ENCODE measurements around the gene WASF3.

WASF3 gene

GRCh38 chr13:26663791-26664190 lies 106.3 kb downstream of the WASF3 start:
- in situ Hi-C loops (cut with HindIII; ENCODE audit: low pct_unique_long_range_greater_than_20kb, low sequenced_read_pairs) = no loop called here
- no peak for TF ChIP-seq JUND (IDR thresholded peaks at IDR 0.05; ENCODE audit: low read depth)
- DNase-seq (ENCODE audit: low read depth in 1 of 2, low spot score in 1 of 2) = peak in 1 of 2 experiments; percentile 3

DNA sequence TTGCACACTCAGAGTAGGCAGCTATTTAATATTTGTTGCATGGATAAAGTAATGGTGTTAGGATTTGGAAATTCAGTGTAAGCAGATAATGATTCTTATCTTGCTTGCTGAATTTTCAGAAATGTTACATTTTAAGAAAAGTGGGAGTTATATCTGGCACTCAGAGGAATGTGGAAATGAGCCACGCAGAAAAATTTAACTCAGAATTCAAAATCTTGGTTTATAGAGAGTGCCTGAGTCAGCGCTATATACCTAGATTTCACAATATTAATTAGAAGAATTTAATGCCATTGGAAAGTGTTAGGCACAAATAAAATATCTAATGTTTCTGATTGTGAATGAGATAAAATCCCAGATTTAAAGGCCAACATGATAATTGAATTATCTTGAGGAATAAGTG lies 106.8 kb downstream of the WASF3 start:
- no peak for TF ChIP-seq JUND (IDR thresholded peaks at IDR 0.05; ENCODE audit: low read depth)

GRCh38 chr13:26664876-26665275 lies 107.4 kb downstream of the WASF3 start:
- in situ Hi-C loops (cut with HindIII; ENCODE audit: low pct_unique_long_range_greater_than_20kb, low sequenced_read_pairs) = no loop called here
- no peak for TF ChIP-seq JUND (IDR thresholded peaks at IDR 0.05; ENCODE audit: low read depth)
- no peak for DNase-seq (ENCODE audit: low read depth in 1 of 2, low spot score in 1 of 2)

More for the DNA sequence above, 106.8 kb downstream of the WASF3 start:
- DNase-seq (ENCODE audit: low read depth in 1 of 2, low spot score in 1 of 2) = no peak
- in situ Hi-C loops (cut with HindIII; ENCODE audit: low pct_unique_long_range_greater_than_20kb, low sequenced_read_pairs) = no loop called here

DNA sequence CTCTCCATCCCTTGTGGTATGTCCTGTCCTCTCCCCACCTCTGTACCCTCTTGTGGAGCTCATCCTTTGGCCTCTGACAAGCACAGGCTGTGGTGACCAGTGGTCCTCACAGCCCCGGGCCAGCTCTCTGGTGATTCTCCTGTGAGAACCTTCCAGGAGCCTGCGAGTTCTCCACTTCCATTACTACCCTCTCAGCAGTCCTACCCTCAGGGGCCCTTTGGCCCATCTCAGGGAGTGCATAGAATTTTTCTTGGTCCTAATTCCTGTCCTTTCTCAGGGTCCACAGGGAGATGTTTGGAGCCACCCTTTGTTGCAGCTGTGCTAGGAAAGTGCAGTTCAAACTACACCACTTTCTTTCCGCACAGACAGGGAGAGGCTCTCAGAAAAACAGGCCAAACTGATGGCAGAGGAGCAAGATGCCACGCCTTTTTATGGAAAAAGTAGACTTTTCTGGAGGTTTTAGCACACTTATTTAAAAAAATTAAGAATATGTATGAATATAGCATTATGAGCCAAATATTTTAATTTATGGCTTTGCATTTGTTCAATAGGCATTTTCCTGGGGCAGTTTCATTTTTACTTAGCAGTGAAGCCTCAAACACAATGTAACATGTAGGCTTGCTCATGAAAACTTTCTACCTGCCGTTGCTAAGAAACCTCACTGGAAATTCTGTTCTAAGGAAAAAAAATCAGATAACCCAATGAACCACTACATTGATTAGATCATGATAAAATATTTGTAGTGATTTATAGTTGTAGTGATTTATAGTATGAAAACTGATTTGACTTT lies 111.1 kb downstream of the WASF3 start:
- no peak for TF ChIP-seq JUND (IDR thresholded peaks at IDR 0.05; ENCODE audit: low read depth)
- no peak for DNase-seq (ENCODE audit: low read depth in 1 of 2, low spot score in 1 of 2)
- in situ Hi-C loops (cut with HindIII; ENCODE audit: low pct_unique_long_range_greater_than_20kb, low sequenced_read_pairs) = no loop called here

DNA sequence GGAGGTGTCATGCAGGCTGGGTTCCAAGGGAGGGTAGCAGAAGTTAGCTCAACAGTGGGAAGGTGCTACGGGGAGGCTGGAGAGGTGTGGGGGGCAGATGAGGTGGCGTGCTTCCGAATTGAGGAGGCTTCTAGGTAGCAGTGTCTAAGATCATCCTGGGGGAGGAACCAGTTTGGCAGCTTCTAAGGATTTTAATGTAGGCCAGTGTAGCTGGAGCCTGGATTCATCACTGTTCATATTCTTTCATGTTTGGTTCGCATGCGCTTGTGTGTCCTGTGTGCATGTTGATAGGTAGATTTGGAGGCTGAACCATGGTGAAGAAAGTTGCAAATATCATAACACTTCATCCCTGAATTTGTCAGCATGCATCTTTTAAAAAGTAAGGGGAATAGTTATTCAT lies 116.4 kb downstream of the WASF3 start:
- DNase-seq (ENCODE audit: low read depth in 1 of 2, low spot score in 1 of 2) = peak in 1 of 2 experiments; percentile 5
- in situ Hi-C loops (cut with HindIII; ENCODE audit: low pct_unique_long_range_greater_than_20kb, low sequenced_read_pairs) = no loop called here
- TF ChIP-seq JUND (IDR thresholded peaks at IDR 0.05; ENCODE audit: low read depth) = no peak

GRCh38 chr13:26677156-26677555 lies 119.7 kb downstream of the WASF3 start:
- in situ Hi-C loops (cut with HindIII; ENCODE audit: low pct_unique_long_range_greater_than_20kb, low sequenced_read_pairs) = no loop called here
- DNase-seq (ENCODE audit: low read depth in 1 of 2, low spot score in 1 of 2) = no peak
- no peak for TF ChIP-seq JUND (IDR thresholded peaks at IDR 0.05; ENCODE audit: low read depth)

- no peak for DNase-seq (ENCODE audit: low read depth in 1 of 2, low spot score in 1 of 2)
- in situ Hi-C loops (cut with HindIII; ENCODE audit: low pct_unique_long_range_greater_than_20kb, low sequenced_read_pairs) = no loop called here
- no peak for TF ChIP-seq JUND (IDR thresholded peaks at IDR 0.05; ENCODE audit: low read depth)
Measured at GRCh38 chr13:26678330-26678729, 120.8 kb downstream of the WASF3 start.

- TF ChIP-seq JUND (IDR thresholded peaks at IDR 0.05; ENCODE audit: low read depth) = no peak
- DNase-seq (ENCODE audit: low read depth in 1 of 2, low spot score in 1 of 2) = peak in 1 of 2 experiments; percentile 4
- in situ Hi-C loops (cut with HindIII; ENCODE audit: low pct_unique_long_range_greater_than_20kb, low sequenced_read_pairs) = no loop called here
Measured at GRCh38 chr13:26678796-26679195, 121.3 kb downstream of the WASF3 start.

DNA sequence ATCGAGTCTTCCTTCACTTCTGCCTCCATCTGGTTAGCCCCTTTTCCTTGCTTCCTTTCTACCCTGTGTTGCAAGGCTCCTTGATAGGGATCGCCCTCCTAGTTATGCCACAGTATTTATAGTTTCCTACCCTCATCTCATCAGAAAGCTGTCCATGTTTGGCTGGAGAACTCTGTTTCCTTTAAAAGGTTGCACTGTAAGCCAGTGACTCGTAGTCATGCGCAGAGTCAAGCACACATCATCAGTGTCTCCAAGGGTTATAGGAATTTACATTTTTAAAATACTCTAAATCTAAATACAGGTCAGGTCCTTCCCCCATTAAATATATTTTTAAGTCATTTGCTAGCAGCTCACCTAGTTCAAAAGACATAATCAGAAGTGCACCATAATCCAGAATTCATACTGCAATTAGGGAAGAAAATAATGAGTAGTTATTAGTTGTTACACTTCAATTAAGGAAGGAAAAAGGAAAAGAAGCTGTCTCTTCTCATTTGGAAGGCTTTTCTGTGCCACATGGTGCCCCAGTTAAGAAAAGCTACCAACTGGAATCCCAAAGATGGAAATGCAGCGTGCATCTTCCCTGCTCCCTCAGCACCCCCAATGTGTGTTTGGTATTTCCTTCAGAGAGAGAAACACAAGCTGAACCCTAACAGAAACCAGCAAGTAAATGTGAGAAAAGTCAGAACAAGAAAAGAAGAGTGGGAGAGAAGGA lies 122.1 kb downstream of the WASF3 start:
- no peak for DNase-seq (ENCODE audit: low read depth in 1 of 2, low spot score in 1 of 2)
- no peak for TF ChIP-seq JUND (IDR thresholded peaks at IDR 0.05; ENCODE audit: low read depth)
- in situ Hi-C loops (cut with HindIII; ENCODE audit: low pct_unique_long_range_greater_than_20kb, low sequenced_read_pairs) = no loop called here

- no peak for DNase-seq (ENCODE audit: low read depth in 1 of 2, low spot score in 1 of 2)
- in situ Hi-C loops (cut with HindIII; ENCODE audit: low pct_unique_long_range_greater_than_20kb, low sequenced_read_pairs) = no loop called here
- TF ChIP-seq JUND (IDR thresholded peaks at IDR 0.05; ENCODE audit: low read depth) = no peak
Measured at GRCh38 chr13:26680123-26680450, 122.6 kb downstream of the WASF3 start.

GRCh38 chr13:26680572-26680971 lies 123.1 kb downstream of the WASF3 start:
- DNase-seq (ENCODE audit: low read depth in 1 of 2, low spot score in 1 of 2) = no peak
- no peak for TF ChIP-seq JUND (IDR thresholded peaks at IDR 0.05; ENCODE audit: low read depth)
- in situ Hi-C loops (cut with HindIII; ENCODE audit: low pct_unique_long_range_greater_than_20kb, low sequenced_read_pairs) = no loop called here

- in situ Hi-C loops (cut with HindIII; ENCODE audit: low pct_unique_long_range_greater_than_20kb, low sequenced_read_pairs) = no loop called here
- no peak for TF ChIP-seq JUND (IDR thresholded peaks at IDR 0.05; ENCODE audit: low read depth)
- DNase-seq (ENCODE audit: low read depth in 1 of 2, low spot score in 1 of 2) = no peak
Measured at GRCh38 chr13:26681036-26681435, 123.6 kb downstream of the WASF3 start.

- in situ Hi-C loops (cut with HindIII; ENCODE audit: low pct_unique_long_range_greater_than_20kb, low sequenced_read_pairs) = no loop called here
- no peak for TF ChIP-seq JUND (IDR thresholded peaks at IDR 0.05; ENCODE audit: low read depth)
- no peak for DNase-seq (ENCODE audit: low read depth in 1 of 2, low spot score in 1 of 2)
Measured at GRCh38 chr13:26682606-26683005, 125.1 kb downstream of the WASF3 start.

Measured in T47D (cell line).